GM19467 (cell line): ENCODE measurements around the gene ETV3L.

Experiments used
- ATAC-seq: cut with Tn5 transposase; IDR thresholded peaks from one replicate; pipeline ENCODE4 v1.9.1; 2021; ENCODE audit warnings: mild to moderate bottlenecking, moderate library complexity; ENCODE audit not compliant: unreplicated experiment

ETV3L gene

GRCh38 chr1:157132616-157133167 lies 33.1 kb upstream of the ETV3L start:
- ATAC-seq, result no peak

GRCh38 chr1:157132111-157132510 lies 32.5 kb upstream of the ETV3L start:
- ATAC-seq, result no peak

GRCh38 chr1:157131281-157131680 lies 31.7 kb upstream of the ETV3L start:
- no peak for ATAC-seq

- ATAC-seq, result no peak
Observed at GRCh38 chr1:157124855-157125254, 25.2 kb upstream of the ETV3L start.

- no peak for ATAC-seq
Observed at GRCh38 chr1:157119448-157119847, 19.8 kb upstream of the ETV3L start.

- no peak for ATAC-seq
Observed at GRCh38 chr1:157119008-157119407, 19.4 kb upstream of the ETV3L start.

- no peak for ATAC-seq
Observed at GRCh38 chr1:157117527-157118057, 18.0 kb upstream of the ETV3L start.

- no peak for ATAC-seq
Observed at GRCh38 chr1:157116737-157117103, 17.1 kb upstream of the ETV3L start.

GRCh38 chr1:157115851-157116736 lies 16.5 kb upstream of the ETV3L start:
- ATAC-seq, result no peak

- no peak for ATAC-seq
Observed at GRCh38 chr1:157115429-157115838, 15.8 kb upstream of the ETV3L start.

GRCh38 chr1:157114183-157115121 lies 14.8 kb upstream of the ETV3L start:
- no peak for ATAC-seq

- no peak for ATAC-seq
Observed at GRCh38 chr1:157113631-157114030, 14.0 kb upstream of the ETV3L start.

- ATAC-seq, result no peak
Observed at GRCh38 chr1:157113106-157113505, 13.5 kb upstream of the ETV3L start.

GRCh38 chr1:157112186-157112867 lies 12.7 kb upstream of the ETV3L start:
- ATAC-seq, result no peak

GRCh38 chr1:157111396-157112165 lies 12.0 kb upstream of the ETV3L start:
- no peak for ATAC-seq

GRCh38 chr1:157110686-157111085 lies 11.1 kb upstream of the ETV3L start:
- no peak for ATAC-seq

GRCh38 chr1:157110003-157110402 lies 10.4 kb upstream of the ETV3L start:
- no peak for ATAC-seq

- no peak for ATAC-seq
Observed at GRCh38 chr1:157108448-157108847, 8.8 kb upstream of the ETV3L start.

- no peak for ATAC-seq
Observed at GRCh38 chr1:157107702-157108101, 8.1 kb upstream of the ETV3L start.

GRCh38 chr1:157106813-157107189 lies 7.2 kb upstream of the ETV3L start:
- no peak for ATAC-seq
